Epithelial cell of esophagus (primary cell): ENCODE data around the gene SLC25A34.

Experiments used
- DNase-seq: peaks from one replicate; pipeline ENCODE4 v3.0.0; 2010; ENCODE audit warnings: low read depth
- H3K4me3 ChIP-seq: 2 replicates; pipeline ENCODE4 v1.5.1; 2011; ENCODE audit warnings: mild to moderate bottlenecking, low read length, control low read depth
- TF ChIP-seq, protein P1 (sequence below): IDR thresholded peaks from 2 replicates; pipeline ENCODE4 v1.5.1; 2011; ENCODE audit warnings: low read depth, mild to moderate bottlenecking, low read length, control low read depth, inconsistent platforms; ENCODE audit not compliant: insufficient read depth; ENCODE audit errors: missing control alignments

Gene SLC25A34

DNA sequence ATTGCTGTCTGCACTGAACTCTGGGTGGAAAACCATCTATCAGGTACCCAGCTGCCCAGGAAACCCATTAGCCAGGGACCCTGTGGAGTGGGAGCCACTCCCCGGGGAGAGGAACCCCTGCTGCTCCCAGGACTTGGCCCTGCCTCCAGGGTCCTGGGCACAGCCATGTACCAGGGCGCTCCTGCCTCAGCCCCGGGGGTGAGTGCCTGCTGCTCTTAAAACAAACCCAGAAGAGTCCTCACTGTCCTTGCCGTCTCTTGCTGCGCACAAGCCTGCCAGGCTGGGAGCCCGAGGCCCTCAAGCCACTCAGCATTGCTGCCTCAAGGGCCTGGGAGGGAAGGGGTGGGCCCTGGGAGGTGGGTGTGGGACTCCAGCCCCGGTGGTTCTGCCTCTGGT lies 3.4 kb upstream of the SLC25A34 start:
- TF ChIP-seq, protein P1, sequence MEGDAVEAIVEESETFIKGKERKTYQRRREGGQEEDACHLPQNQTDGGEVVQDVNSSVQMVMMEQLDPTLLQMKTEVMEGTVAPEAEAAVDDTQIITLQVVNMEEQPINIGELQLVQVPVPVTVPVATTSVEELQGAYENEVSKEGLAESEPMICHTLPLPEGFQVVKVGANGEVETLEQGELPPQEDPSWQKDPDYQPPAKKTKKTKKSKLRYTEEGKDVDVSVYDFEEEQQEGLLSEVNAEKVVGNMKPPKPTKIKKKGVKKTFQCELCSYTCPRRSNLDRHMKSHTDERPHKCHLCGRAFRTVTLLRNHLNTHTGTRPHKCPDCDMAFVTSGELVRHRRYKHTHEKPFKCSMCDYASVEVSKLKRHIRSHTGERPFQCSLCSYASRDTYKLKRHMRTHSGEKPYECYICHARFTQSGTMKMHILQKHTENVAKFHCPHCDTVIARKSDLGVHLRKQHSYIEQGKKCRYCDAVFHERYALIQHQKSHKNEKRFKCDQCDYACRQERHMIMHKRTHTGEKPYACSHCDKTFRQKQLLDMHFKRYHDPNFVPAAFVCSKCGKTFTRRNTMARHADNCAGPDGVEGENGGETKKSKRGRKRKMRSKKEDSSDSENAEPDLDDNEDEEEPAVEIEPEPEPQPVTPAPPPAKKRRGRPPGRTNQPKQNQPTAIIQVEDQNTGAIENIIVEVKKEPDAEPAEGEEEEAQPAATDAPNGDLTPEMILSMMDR, result no peak
- H3K4me3 ChIP-seq, result no peak overlapping the region
- DNase-seq, result no peak

DNA sequence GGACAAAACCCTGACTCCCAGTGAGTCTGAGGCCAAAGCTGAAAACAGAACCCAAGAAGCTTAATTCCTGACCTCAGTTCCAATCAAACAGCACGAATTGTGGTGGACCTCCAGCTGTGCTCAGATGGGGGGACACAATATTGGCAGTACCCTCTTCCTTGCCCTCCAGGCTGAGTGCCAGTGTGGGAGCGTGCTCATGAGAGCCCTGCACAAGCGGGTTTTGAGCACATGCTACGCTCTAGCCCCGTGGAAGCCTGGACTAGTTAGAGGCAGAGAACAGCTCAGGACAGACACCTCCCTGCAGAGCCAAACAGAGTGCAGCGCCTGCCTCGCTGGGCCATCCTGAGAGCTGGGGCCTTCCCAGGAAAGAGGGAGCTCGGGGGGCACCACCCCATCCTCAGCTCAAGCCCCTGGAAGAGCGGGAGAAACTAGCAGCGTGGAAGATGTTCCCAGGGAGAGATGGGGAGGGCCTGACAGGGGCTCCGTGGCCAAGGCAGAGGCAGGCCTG lies 2.8 kb upstream of the SLC25A34 start:
- TF ChIP-seq, protein P1, result no peak
- no peak for DNase-seq
- H3K4me3 ChIP-seq, result no peak overlapping the region

DNA sequence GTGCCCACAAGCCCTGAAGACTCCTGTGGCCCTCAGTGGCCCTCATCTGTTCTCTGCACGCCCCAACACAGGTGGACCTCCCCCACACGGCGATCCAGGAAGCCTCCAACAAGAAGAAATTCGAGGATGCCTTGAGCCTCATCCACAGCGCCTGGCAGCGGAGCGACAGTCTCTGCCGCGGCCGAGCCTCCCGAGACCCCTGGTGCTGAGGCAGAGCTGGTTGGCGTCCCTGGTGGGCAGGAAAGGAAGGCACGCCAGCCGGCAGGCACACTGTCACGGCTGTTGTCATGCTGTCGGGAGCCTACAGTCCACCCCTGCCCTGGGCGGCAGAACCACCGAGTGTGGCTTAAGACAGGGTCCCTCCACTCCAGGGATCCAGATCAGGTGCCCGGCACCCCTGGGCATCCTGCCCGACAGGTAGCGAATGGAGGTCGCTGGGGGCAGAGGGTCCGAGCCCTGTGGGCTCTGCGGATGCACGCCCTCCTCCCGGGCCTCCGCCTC lies 2.3 kb upstream of the SLC25A34 start:
- no peak for DNase-seq
- TF ChIP-seq, protein P1, result no peak
- H3K4me3 ChIP-seq, result no peak overlapping the region

DNA sequence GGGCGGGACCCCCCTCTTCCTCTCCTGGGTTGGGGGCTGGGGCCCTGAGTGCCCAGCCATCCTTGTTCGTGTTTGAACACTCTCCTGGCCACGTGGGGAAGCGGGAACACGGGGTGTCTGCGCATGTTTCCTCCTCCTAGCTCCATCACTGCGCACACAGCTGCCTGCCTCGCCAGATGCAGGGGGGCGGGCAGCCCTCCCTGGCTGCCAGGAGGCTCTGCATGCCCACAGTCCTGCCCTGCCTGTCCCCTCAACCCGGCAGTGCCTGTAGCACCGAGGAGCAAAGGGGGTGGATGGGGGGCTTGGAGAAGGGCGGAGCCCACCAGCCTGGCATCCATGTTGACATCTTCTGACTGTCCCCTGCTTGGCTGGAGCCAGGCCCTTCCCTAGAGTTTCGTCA lies 1.8 kb upstream of the SLC25A34 start:
- no peak for DNase-seq
- no peak overlapping the region for H3K4me3 ChIP-seq
- TF ChIP-seq, protein P1, result no peak

DNA sequence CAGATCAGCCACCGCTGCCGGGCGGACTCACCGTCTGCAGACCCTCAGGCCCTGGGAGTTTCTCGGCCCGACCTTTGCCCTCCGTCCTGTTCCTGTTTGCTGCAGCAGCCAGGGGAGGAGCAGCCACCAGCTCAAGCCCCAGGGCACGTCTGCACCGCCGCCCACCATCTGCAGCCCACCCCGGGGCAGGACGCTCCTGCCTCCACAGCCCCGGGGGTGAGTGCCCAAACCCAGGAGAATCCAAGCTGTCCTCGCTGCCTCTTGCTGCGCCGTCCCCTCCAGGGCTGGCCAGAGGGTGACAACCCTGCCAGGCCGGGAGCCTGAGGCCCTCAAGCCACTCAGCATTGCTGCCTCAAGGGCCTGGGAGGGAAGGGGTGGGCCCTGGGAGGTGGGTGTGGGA lies 1.2 kb upstream of the SLC25A34 start:
- no peak overlapping the region for H3K4me3 ChIP-seq
- TF ChIP-seq, protein P1, result no peak
- DNase-seq, result no peak

DNA sequence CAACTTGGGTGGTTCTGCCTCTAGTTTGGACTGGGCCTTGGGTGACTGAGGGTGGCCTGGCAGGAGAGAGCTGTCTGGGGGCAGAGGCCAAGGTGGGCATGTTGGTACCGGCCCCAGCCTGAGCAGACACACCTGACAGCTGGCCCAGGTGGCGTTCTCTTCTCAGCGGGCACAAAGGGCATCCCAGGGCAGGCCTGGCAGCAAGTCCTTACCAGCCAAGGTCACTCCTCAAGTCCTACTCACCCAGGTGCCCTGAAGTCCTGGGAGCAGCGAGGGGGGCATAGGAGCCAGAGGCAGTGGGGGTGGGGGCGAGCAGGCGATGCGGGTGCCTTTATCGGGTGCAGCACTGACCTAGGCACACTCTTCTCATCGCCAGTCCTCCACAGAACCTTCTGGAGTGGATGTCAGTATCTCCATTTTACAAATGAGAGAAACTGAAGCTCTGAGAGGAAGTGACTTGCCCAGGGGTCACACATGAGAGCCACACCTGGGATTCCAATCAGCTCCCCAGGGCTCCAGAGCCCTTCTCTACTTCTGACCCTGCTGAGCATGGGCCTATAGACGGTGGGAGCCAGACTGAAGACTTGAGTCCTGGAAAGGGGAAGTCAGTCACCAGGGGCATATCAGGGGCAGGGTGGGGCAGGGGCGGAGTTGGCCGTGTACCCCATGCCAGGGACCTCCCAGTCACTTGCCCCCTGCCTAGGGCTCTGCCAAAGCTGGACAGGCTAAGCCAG lies 587 bp upstream of the SLC25A34 start:
- no peak for DNase-seq
- H3K4me3 ChIP-seq, result no peak overlapping the region

DNA sequence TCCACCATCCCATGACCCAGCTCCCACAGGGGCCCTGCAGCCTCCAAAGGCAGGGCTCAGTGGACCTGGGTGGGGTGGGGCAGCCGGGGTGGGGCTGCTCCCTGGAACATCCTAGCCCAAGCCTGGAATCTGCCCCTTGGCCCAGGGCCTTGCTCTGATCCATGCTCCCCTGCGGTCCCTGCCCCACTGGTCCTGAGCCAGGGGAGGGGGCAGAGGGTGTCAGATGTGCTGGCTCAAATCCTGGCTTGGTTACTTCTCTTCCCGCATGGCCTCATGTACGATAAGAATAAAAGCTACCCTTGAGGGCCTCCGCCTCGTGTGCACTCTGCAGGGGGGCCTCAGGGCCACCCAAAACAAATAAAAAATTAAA lies 819 bp downstream of the SLC25A34 start:
- no peak for DNase-seq
- no peak overlapping the region for H3K4me3 ChIP-seq
- TF ChIP-seq, protein P1, result no peak

More for the DNA sequence above, 587 bp upstream of the SLC25A34 start:
- TF ChIP-seq, protein P1, result no peak
